ENCODE results near the gene PLCXD3.

The PLCXD3 gene

GRCh38 chr5:41335596-41336181 is 174.7 kb downstream of the PLCXD3 start:
- no peak for TF ChIP-seq GABPA (IDR thresholded peaks at IDR 0.05; ENCODE audit: low read depth)
- no peak for TF ChIP-seq POLR2AphosphoS5 (IDR thresholded peaks at IDR 0.05; ENCODE audit: low read depth)
- TF ChIP-seq SPI1 (IDR thresholded peaks at IDR 0.05; ENCODE audit: borderline replicate concordance, low read depth): no peak
- TF ChIP-seq CTCF (IDR thresholded peaks at IDR 0.05; ENCODE audit: insufficient read depth, low read length): no peak
- TF ChIP-seq, protein P1, sequence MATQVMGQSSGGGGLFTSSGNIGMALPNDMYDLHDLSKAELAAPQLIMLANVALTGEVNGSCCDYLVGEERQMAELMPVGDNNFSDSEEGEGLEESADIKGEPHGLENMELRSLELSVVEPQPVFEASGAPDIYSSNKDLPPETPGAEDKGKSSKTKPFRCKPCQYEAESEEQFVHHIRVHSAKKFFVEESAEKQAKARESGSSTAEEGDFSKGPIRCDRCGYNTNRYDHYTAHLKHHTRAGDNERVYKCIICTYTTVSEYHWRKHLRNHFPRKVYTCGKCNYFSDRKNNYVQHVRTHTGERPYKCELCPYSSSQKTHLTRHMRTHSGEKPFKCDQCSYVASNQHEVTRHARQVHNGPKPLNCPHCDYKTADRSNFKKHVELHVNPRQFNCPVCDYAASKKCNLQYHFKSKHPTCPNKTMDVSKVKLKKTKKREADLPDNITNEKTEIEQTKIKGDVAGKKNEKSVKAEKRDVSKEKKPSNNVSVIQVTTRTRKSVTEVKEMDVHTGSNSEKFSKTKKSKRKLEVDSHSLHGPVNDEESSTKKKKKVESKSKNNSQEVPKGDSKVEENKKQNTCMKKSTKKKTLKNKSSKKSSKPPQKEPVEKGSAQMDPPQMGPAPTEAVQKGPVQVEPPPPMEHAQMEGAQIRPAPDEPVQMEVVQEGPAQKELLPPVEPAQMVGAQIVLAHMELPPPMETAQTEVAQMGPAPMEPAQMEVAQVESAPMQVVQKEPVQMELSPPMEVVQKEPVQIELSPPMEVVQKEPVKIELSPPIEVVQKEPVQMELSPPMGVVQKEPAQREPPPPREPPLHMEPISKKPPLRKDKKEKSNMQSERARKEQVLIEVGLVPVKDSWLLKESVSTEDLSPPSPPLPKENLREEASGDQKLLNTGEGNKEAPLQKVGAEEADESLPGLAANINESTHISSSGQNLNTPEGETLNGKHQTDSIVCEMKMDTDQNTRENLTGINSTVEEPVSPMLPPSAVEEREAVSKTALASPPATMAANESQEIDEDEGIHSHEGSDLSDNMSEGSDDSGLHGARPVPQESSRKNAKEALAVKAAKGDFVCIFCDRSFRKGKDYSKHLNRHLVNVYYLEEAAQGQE (IDR thresholded peaks at IDR 0.05; ENCODE audit: insufficient replicate concordance, low read depth): no peak
- no peak overlapping the region for H3K4me3 ChIP-seq (replicated peaks; ENCODE audit: insufficient read depth, low read length)
- DNase-seq (ENCODE audit: low read depth in 1 of 2, low spot score in 1 of 2): no peak
- no peaks in the 10 kb centered on the region for H3K27me3 ChIP-seq (ENCODE audit: insufficient read depth, poor library complexity, severe bottlenecking)
- no peak overlapping the region for H3K27ac ChIP-seq (replicated peaks)

GRCh38 chr5:41334758-41335157 is 175.6 kb downstream of the PLCXD3 start:
- DNase-seq (ENCODE audit: low read depth in 1 of 2, low spot score in 1 of 2): no peak

GRCh38 chr5:41334221-41334620 is 176.2 kb downstream of the PLCXD3 start:
- Histone ChIP-seq H3K4me3 (replicated peaks; ENCODE audit: insufficient read depth, low read length) (no peak overlapping the region), H3K27ac (replicated peaks) (no peak overlapping the region), H3K27me3 (ENCODE audit: insufficient read depth, poor library complexity, severe bottlenecking) (no peaks in the 10 kb centered on the region)
- TF ChIP-seq GABPA (IDR thresholded peaks at IDR 0.05; ENCODE audit: low read depth) (no peak), SPI1 (IDR thresholded peaks at IDR 0.05; ENCODE audit: borderline replicate concordance, low read depth) (no peak), CTCF (IDR thresholded peaks at IDR 0.05; ENCODE audit: insufficient read depth, low read length) (no peak), POLR2AphosphoS5 (IDR thresholded peaks at IDR 0.05; ENCODE audit: low read depth) (no peak)
- TF ChIP-seq, protein P1 (IDR thresholded peaks at IDR 0.05; ENCODE audit: insufficient replicate concordance, low read depth): no peak
- no peak for DNase-seq (ENCODE audit: low read depth in 1 of 2, low spot score in 1 of 2)

More at GRCh38 chr5:41334758-41335157, 175.6 kb downstream of the PLCXD3 start:
- no peak overlapping the region for H3K27ac ChIP-seq (replicated peaks)
- no peak overlapping the region for H3K4me3 ChIP-seq (replicated peaks; ENCODE audit: insufficient read depth, low read length)
- no peak for TF ChIP-seq CTCF (IDR thresholded peaks at IDR 0.05; ENCODE audit: insufficient read depth, low read length)
- TF ChIP-seq, protein P1 (IDR thresholded peaks at IDR 0.05; ENCODE audit: insufficient replicate concordance, low read depth): no peak
- H3K27me3 ChIP-seq (ENCODE audit: insufficient read depth, poor library complexity, severe bottlenecking): no peaks in the 10 kb centered on the region

All from HL-60 (cell line).